ENCODE results near the gene MTR. TPM values are rescaled to one million over a fixed set of nuclear protein-coding genes. Genes with fewer than 3 reads are reported as not detected.

MTR gene
- total RNA-seq, 4 donors from 2014 or later, result 9.6 to 33.0 (median 24.8) TPM

GRCh38 chr1:236762410-236762809 lies 32.7 kb upstream of the MTR start:
- Histone ChIP-seq H3K4me3 (no peak overlapping the region), H3K9me3 (no peaks in the 10 kb centered on the region), H3K27me3 (no peaks in the 10 kb centered on the region), H3K27ac (no peak overlapping the region), H3K4me1 (no peaks in the 10 kb centered on the region), H3K36me3 (no peaks in the 10 kb centered on the region)
- TF ChIP-seq POLR2A (IDR thresholded peaks at IDR 0.05), result no peak
- no peak for TF ChIP-seq CTCF (IDR thresholded peaks at IDR 0.05)
- no peak for DNase-seq

- H3K4me3 ChIP-seq, result no peak overlapping the region
- DNase-seq, result no peak
- no peaks in the 10 kb centered on the region for H3K36me3 ChIP-seq
- H3K9me3 ChIP-seq, result no peaks in the 10 kb centered on the region
- H3K27me3 ChIP-seq, result no peaks in the 10 kb centered on the region
- TF ChIP-seq POLR2A (IDR thresholded peaks at IDR 0.05) (no peak), CTCF (IDR thresholded peaks at IDR 0.05) (no peak)
- no peak overlapping the region for H3K27ac ChIP-seq
- H3K4me1 ChIP-seq, result no peaks in the 10 kb centered on the region
Observed at GRCh38 chr1:236765831-236766230, 29.3 kb upstream of the MTR start.

- DNase-seq, result no peak
- no peak overlapping the region for H3K4me3 ChIP-seq
- no peaks in the 10 kb centered on the region for H3K4me1 ChIP-seq
- TF ChIP-seq CTCF (IDR thresholded peaks at IDR 0.05), result no peak
- TF ChIP-seq POLR2A (IDR thresholded peaks at IDR 0.05), result no peak
- H3K27ac ChIP-seq, result no peak overlapping the region
- no peaks in the 10 kb centered on the region for H3K27me3 ChIP-seq
- no peaks in the 10 kb centered on the region for H3K9me3 ChIP-seq
- H3K36me3 ChIP-seq, result no peaks in the 10 kb centered on the region
Observed at GRCh38 chr1:236766506-236766905, 28.6 kb upstream of the MTR start.

GRCh38 chr1:236767276-236767675 lies 27.8 kb upstream of the MTR start:
- Histone ChIP-seq H3K36me3 (no peaks in the 10 kb centered on the region), H3K27me3 (no peaks in the 10 kb centered on the region), H3K4me1 (no peaks in the 10 kb centered on the region), H3K27ac (no peak overlapping the region), H3K9me3 (no peaks in the 10 kb centered on the region), H3K4me3 (no peak overlapping the region)
- no peak for TF ChIP-seq POLR2A (IDR thresholded peaks at IDR 0.05)
- TF ChIP-seq CTCF (IDR thresholded peaks at IDR 0.05), result no peak
- DNase-seq, result no peak

- H3K4me3 ChIP-seq, result no peak overlapping the region
- no peaks in the 10 kb centered on the region for H3K27me3 ChIP-seq
- H3K27ac ChIP-seq, result no peak overlapping the region
- TF ChIP-seq POLR2A (IDR thresholded peaks at IDR 0.05), result no peak
- no peak for TF ChIP-seq CTCF (IDR thresholded peaks at IDR 0.05)
- no peak for DNase-seq
- H3K9me3 ChIP-seq, result no peaks in the 10 kb centered on the region
- H3K36me3 ChIP-seq, result no peaks in the 10 kb centered on the region
- no peaks in the 10 kb centered on the region for H3K4me1 ChIP-seq
Observed at GRCh38 chr1:236768601-236769000, 26.5 kb upstream of the MTR start.

- Histone ChIP-seq H3K4me3 (no peak overlapping the region), H3K36me3 (no peaks in the 10 kb centered on the region), H3K4me1 (no peaks in the 10 kb centered on the region), H3K9me3 (no peaks in the 10 kb centered on the region), H3K27me3 (no peaks in the 10 kb centered on the region), H3K27ac (no peak overlapping the region)
- no peak for TF ChIP-seq CTCF (IDR thresholded peaks at IDR 0.05)
- no peak for TF ChIP-seq POLR2A (IDR thresholded peaks at IDR 0.05)
- DNase-seq, result no peak
Observed at GRCh38 chr1:236773919-236774318, 21.2 kb upstream of the MTR start.

All from Peyer's patch (tissue), 4 donors.